GM18508 (cell line): ENCODE data around the gene CNNM3.
"Not testable (repeated sequence)": the region's sequence is repeated elsewhere in the genome, so short reads cannot be mapped to it uniquely, and the experiment has no call there.

ENCODE experiments used
- ATAC-seq: cut with Tn5 transposase; IDR thresholded peaks from one replicate; pipeline ENCODE4 v1.9.1; 2021; ENCODE audit warnings: moderate number of reproducible peaks; ENCODE audit not compliant: insufficient read depth, unreplicated experiment

The CNNM3 gene

GRCh38 chr2:96816127-96816835 lies at the start of gene CNNM3:
Gene CNNM3 (plus strand): TSS chr2:96816268. CDS start chr2:96816278, 10 bp downstream.
- ATAC-seq = peak; percentile 40

GRCh38 chr2:96767135-96767871 lies 48.8 kb upstream of the CNNM3 start:
- ATAC-seq = no peak

GRCh38 chr2:96768083-96768561 lies 47.9 kb upstream of the CNNM3 start:
- ATAC-seq = no peak

DNA sequence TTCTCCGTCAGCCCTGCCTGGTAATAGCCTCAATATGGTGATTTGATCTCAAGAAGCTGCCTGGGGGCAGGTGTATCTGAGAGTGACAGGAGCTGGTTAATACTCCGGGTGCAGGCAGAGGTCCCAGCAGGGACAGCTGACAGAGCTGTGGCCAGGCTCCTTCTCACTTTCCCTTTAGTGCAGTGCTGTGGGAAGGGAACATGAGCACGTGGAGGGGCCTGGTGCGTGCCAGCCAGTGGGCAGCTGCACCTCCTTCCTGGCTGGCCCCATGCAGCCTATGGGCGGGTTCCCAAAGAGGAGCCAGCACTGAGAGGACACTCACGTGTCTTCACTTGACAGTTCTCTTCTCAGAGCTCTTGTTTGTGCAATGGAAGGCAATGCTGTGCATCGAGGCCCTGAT lies 46.3 kb upstream of the CNNM3 start:
- ATAC-seq = no peak

GRCh38 chr2:96770442-96771202 lies 45.4 kb upstream of the CNNM3 start:
- no peak for ATAC-seq

GRCh38 chr2:96771796-96772618 lies 44.1 kb upstream of the CNNM3 start:
- ATAC-seq = no peak

GRCh38 chr2:96772903-96773671 lies 43.0 kb upstream of the CNNM3 start:
- no peak for ATAC-seq

GRCh38 chr2:96773922-96774321 lies 42.1 kb upstream of the CNNM3 start:
- no peak for ATAC-seq

DNA sequence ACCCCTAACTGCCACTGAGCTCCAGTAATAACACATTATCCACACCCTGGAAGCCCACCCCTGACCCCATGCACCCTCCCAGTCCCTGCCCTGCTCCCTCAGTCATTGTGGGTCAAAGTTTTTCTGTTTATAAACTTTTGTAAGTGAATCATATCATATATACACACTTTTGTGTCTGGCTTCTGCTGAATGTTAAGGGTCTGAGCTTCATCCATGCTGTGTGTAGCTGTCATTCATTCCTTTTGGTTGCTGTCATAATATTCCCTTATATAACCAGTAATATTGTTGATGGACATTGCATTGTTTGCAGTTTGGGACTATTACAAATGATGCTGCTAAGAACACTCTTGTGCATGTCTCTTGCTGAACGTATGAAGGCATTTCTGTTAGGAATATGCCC lies 40.9 kb upstream of the CNNM3 start:
- no peak for ATAC-seq

- ATAC-seq = no peak
Measured at GRCh38 chr2:96783388-96783787, 32.7 kb upstream of the CNNM3 start.

- no peak for ATAC-seq
Measured at GRCh38 chr2:96787411-96787810, 28.7 kb upstream of the CNNM3 start.

- no peak for ATAC-seq
Measured at GRCh38 chr2:96788442-96789244, 27.4 kb upstream of the CNNM3 start.

- ATAC-seq = no peak
Measured at GRCh38 chr2:96789245-96789617, 26.8 kb upstream of the CNNM3 start.

- ATAC-seq = no peak
Measured at GRCh38 chr2:96792772-96793749, 23.0 kb upstream of the CNNM3 start.

- no peak for ATAC-seq
Measured at GRCh38 chr2:96795076-96795475, 21.0 kb upstream of the CNNM3 start.

GRCh38 chr2:96796497-96796896 lies 19.6 kb upstream of the CNNM3 start:
- not testable (repeated sequence) for ATAC-seq

DNA sequence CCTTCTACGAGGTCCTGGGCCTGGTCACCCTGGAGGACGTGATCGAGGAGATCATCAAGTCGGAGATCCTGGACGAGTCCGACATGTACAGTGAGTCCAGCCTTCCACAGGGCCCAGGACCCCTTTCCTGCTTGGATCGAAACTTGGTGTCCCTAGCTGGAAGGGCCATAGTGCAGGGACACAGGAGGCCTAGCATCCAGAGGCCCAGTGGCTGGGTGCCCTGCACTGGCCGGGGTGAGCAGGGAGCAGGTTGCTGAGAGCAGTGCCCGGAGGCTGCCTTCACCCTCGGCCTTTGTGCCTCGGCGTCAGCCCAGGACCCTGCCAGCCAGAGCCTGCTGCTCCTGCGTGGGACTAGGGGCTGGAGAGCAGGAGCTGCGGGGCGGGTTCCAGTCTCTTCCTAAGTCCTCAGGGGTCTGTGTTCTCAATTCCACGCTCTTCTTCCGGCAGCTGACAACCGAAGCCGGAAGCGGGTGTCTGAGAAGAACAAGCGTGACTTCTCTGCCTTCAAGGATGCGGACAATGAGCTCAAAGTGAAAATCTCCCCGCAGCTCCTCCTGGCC lies 18.9 kb upstream of the CNNM3 start:
- no peak for ATAC-seq
